Progenitor cell of endocrine pancreas (in vitro differentiated cells): ENCODE data around the gene PKMYT1. TPM values are rescaled to one million over a fixed set of nuclear protein-coding genes. Genes with fewer than 3 reads are reported as not detected.
A peak's percentile ranks its signal among the peaks of the same experiment; 100 is the strongest.

Source experiments
- DNase-seq: peaks from one replicate; pipeline ENCODE4 v3.0.0; 2021; ENCODE audit warnings: low spot score; ENCODE audit not compliant: unreplicated experiment
- H3K27ac Mint-ChIP-seq: 2 replicates; pipeline ENCODE4 v1.8.0; 2021; ENCODE audit warnings: mild to moderate bottlenecking, moderate library complexity, mixed read lengths
- H3K27me3 Mint-ChIP-seq: 2 replicates; pipeline ENCODE4 v1.8.0; 2021; ENCODE audit warnings: mixed read lengths
- H3K36me3 Mint-ChIP-seq: 2 replicates; pipeline ENCODE4 v1.8.0; 2022; ENCODE audit warnings: mixed read lengths; ENCODE audit not compliant: insufficient read depth
- H3K4me1 Mint-ChIP-seq: 2 replicates; pipeline ENCODE4 v1.8.0; 2021; ENCODE audit warnings: low read depth, mixed read lengths
- H3K4me3 Mint-ChIP-seq: 2 replicates; pipeline ENCODE4 v1.8.0; 2021; ENCODE audit warnings: low read depth, mild to moderate bottlenecking, moderate library complexity, mixed read lengths
- H3K9me3 Mint-ChIP-seq: 2 replicates; pipeline ENCODE4 v1.8.0; 2021; ENCODE audit warnings: low read depth, mixed read lengths
- CTCF ChIP-seq: fragments of 200-600 bp; sonication (generic); IDR thresholded peaks from one replicate; pipeline ENCODE4 v1.5.0; 2021; ENCODE audit warnings: antibody characterized with exemption, mild to moderate bottlenecking; ENCODE audit not compliant: unreplicated experiment
- total RNA-seq: library from RNA; stranded (reverse); gene quantifications from 2 replicates; pipeline ENCODE4 v1.2.1, GENCODE V29; 2021

PKMYT1 gene
- total RNA-seq, 1 donor from 2014 or later: 36.5 TPM

DNA sequence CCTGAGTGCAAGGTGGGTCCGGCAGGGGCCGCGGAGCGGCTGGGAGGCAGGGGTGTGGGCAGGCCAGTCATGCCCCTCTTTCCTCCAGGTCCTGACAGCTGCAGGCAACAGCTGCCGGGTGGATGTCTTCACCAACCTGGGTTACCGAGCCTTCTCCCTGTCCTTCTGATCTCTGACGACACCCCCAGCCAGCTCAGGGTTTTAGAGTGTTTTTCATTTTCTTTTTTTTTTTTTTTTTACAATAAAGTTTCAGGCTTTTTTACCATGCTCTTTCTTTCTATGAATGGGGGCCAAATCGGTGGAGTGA lies 47.2 kb upstream of the PKMYT1 start:
- Mint-ChIP-seq H3K36me3 (peaks cover 8% of the 10 kb centered on the region), H3K4me3 (no peak overlapping the region), H3K9me3 (no peaks in the 10 kb centered on the region), H3K4me1 (peaks cover 16% of the 10 kb centered on the region), H3K27me3 (peaks cover 7% of the 10 kb centered on the region), H3K27ac (no peak overlapping the region)
- DNase-seq: no peak
- TF ChIP-seq CTCF: no peak

GRCh38 chr16:3026609-3027488 lies 46.6 kb upstream of the PKMYT1 start:
- Mint-ChIP-seq H3K27ac (no peak overlapping the region), H3K36me3 (peaks cover 8% of the 10 kb centered on the region), H3K4me1 (peaks cover 22% of the 10 kb centered on the region), H3K27me3 (peaks cover 5% of the 10 kb centered on the region), H3K9me3 (no peaks in the 10 kb centered on the region), H3K4me3 (no peak overlapping the region)
- no peak for TF ChIP-seq CTCF
- no peak for DNase-seq

- Mint-ChIP-seq H3K36me3 (peaks cover 8% of the 10 kb centered on the region), H3K4me3 (no peak overlapping the region), H3K27ac (peak overlapping the region; percentile 10), H3K27me3 (peaks cover 5% of the 10 kb centered on the region), H3K9me3 (no peaks in the 10 kb centered on the region), H3K4me1 (peaks cover 25% of the 10 kb centered on the region)
- no peak for DNase-seq
- TF ChIP-seq CTCF: no peak
These were observed 45.7 kb upstream of the PKMYT1 start for GRCh38 chr16:3026003-3026378.

DNA sequence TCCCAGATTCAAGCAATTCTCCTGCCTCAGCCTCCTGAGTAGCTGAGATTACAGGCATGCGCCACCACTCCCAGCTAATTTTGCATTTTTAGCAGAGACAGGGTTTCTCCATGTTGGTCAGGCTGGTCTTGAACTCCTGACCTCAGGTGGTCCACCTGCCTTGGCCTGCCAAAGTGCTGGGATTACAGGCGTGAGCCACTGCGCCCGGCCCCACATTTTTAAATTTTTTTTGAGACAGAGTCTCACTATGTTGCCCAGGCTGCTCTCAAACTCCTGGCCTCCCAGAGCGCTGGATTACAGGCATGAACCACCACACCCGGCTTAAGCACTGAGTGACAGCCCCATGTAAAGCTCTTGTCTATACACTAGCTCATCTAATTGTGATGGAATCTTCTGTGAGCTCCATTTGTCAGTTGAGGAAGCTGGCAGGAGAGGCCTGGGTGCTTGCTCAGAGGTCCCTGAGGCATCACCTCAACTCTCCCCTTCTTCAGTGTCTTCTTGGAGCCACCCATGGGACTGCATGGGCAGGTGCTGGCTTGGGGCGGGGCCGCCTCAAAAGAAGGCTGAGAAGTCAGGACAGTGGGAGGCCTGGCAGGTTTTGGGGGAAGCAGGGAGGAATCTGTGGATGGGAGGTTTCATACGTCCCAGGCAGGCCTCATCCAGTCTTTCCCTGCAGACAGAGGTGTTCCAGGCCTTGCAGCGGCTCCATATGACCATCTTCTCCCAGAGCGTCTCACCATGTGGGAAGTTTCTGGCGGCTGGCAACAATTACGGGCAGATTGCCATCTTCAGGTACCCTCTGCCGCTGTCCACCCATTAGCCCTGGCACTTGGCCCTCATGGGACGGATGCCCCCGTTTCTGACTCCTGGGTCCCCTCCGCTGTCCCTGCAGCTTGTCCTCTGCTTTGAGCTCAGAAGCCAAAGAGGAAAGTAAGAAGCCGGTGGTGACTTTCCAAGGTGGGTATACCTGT lies 45.1 kb upstream of the PKMYT1 start:
- Mint-ChIP-seq H3K9me3 (no peaks in the 10 kb centered on the region), H3K4me3 (peak overlapping the region; percentile 26), H3K4me1 (peaks cover 25% of the 10 kb centered on the region), H3K27me3 (peaks cover 5% of the 10 kb centered on the region), H3K36me3 (peaks cover 8% of the 10 kb centered on the region), H3K27ac (no peak overlapping the region)
- no peak for DNase-seq
- TF ChIP-seq CTCF: no peak

DNA sequence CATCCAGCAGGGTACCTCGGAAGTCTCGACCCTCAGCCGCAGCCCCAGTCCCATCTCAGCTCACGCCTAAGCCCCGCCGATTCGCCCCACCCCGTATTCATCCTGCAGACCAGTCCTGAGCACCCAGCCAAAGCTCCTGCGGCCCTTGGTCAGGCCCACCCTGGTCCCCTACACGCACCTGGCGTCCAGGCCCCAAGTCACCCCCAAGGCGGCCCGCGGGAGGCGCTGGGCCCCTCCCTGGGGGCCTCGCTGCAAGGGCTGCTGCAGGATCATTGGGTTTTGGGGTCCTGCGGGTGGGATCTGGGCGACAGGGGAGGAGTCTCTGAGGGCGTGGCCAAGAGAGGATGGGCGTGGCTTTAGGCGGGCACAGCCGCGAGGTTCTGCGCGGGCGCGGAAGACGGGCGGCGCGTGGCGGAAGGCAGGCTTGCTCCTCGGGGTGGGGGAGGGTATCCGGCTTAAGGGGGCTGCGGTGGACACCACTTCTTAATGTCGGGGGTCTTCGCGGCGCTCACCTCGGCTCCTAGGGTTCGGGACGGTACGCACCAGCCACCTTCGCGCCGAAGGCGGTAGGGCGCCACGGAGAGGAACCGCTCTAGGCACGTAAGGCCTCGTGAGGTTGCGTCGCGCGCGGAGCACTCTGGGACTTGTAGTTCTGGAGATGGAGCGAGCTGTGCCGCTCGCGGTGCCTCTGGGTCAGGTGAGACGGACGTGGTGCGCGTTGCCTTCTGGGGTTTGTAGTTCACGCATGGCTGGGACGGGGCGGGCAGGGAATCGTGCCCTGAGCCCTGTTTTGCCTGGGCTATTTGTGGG lies 43.6 kb upstream of the PKMYT1 start, which contains the start of the genes HCFC1R1 and THOC6:
Gene HCFC1R1, minus strand, starts transcription at position 274 of the 810 bp plus-strand sequence. Its CDS starts 1 bp downstream, at position 273.
Gene THOC6, plus strand, starts transcription at position 367 of the 810 bp plus-strand sequence. Its CDS starts 292 bp downstream, at position 659.
- no peaks in the 10 kb centered on the region for H3K9me3 Mint-ChIP-seq
- peaks cover 5% of the 10 kb centered on the region for H3K36me3 Mint-ChIP-seq

More for the DNA sequence above, 43.6 kb upstream of the PKMYT1 start, which contains the start of the genes HCFC1R1 and THOC6:
- Mint-ChIP-seq H3K27me3 (no peaks in the 10 kb centered on the region), H3K4me3 (peak within 1 kb of the TSS; percentile 91), H3K4me1 (peaks cover 27% of the 10 kb centered on the region), H3K27ac (peak within 1 kb of the TSS; percentile 99)
- TF ChIP-seq CTCF: no peak
- peak; percentile 86 for DNase-seq
